Gastroesophageal sphincter (tissue), 3 donors: ENCODE measurements around the gene ACTR3C.

Source experiments
- POLR2A ChIP-seq, 2 donors: fragments of 450-650 bp; IDR thresholded peaks; one replicate each; pipeline ENCODE4 v1.6.1; 2017; ENCODE audit warnings: antibody characterized with exemption in 2 of 2, mild to moderate bottlenecking in 2 of 2, moderate library complexity in 1 of 2
- TF ChIP-seq, protein P1 (sequence below), 4 experiments: fragments of 200-600 bp in 2 of 4; fragments of 450-650 bp in 2 of 4; sonication (generic) in 1 of 4; IDR thresholded peaks; one replicate each; pipeline ENCODE4 v1.5.1; 2017 to 2019; ENCODE audit warnings: antibody characterized with exemption in 4 of 4, mild to moderate bottlenecking in 2 of 4, moderate library complexity in 2 of 4

DNA sequence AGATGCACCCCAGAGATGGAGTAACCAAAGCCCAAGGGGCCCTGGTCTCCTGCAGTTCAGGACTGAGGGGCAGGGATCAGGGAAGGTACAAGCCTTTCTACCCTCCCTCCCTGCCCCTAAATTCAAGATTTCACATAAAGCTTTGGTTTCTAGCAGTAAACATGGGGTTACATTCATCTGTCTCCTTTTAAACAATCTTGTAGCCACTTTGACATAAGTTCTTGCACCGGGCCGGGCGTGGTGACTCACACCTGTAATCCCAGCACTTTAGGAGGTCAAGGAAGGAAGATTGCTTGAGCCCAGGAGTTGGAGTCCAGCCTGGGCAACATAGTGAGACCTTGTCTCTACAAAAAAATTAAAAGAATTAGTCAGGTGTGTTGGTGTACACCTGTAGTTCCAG is 4.0 kb upstream of the ACTR3C start:
- no peak for TF ChIP-seq POLR2A (IDR thresholded peaks at IDR 0.05)
- TF ChIP-seq, protein P1, sequence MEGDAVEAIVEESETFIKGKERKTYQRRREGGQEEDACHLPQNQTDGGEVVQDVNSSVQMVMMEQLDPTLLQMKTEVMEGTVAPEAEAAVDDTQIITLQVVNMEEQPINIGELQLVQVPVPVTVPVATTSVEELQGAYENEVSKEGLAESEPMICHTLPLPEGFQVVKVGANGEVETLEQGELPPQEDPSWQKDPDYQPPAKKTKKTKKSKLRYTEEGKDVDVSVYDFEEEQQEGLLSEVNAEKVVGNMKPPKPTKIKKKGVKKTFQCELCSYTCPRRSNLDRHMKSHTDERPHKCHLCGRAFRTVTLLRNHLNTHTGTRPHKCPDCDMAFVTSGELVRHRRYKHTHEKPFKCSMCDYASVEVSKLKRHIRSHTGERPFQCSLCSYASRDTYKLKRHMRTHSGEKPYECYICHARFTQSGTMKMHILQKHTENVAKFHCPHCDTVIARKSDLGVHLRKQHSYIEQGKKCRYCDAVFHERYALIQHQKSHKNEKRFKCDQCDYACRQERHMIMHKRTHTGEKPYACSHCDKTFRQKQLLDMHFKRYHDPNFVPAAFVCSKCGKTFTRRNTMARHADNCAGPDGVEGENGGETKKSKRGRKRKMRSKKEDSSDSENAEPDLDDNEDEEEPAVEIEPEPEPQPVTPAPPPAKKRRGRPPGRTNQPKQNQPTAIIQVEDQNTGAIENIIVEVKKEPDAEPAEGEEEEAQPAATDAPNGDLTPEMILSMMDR (IDR thresholded peaks at IDR 0.05), result no peak
